ENCODE measurements around the gene VIPR2. TPM values are rescaled to one million over a fixed set of nuclear protein-coding genes. Genes with fewer than 3 reads are reported as not detected.
"Not testable (repeated sequence)": the region's sequence is repeated elsewhere in the genome, so short reads cannot be mapped to it uniquely, and the experiment has no call there.

The VIPR2 gene
- total RNA-seq, 1 donor from 2014 or later, result 0.04 TPM

GRCh38 chr7:159088016-159088865 is 56.4 kb downstream of the VIPR2 start:
- ATAC-seq, result peak; percentile 37

GRCh38 chr7:159086301-159086925 is 58.3 kb downstream of the VIPR2 start:
- ATAC-seq, result no peak

GRCh38 chr7:159084069-159084801 is 60.4 kb downstream of the VIPR2 start:
- no peak for ATAC-seq

- no peak for ATAC-seq
These were observed 61.0 kb downstream of the VIPR2 start for GRCh38 chr7:159083698-159084068.

- ATAC-seq, result no peak
These were observed 61.5 kb downstream of the VIPR2 start for GRCh38 chr7:159083001-159083697.

- ATAC-seq, result not testable (repeated sequence)
These were observed 62.6 kb downstream of the VIPR2 start for GRCh38 chr7:159082075-159082474.

- ATAC-seq, result no peak
These were observed 65.8 kb downstream of the VIPR2 start for GRCh38 chr7:159078911-159079270.

- ATAC-seq, result peak; percentile 59
These were observed 66.3 kb downstream of the VIPR2 start for GRCh38 chr7:159078193-159078910.

GRCh38 chr7:159076333-159076732 is 68.3 kb downstream of the VIPR2 start:
- ATAC-seq, result no peak

GRCh38 chr7:159075563-159076238 is 69.0 kb downstream of the VIPR2 start:
- ATAC-seq, result no peak

GRCh38 chr7:159071260-159071659 is 73.4 kb downstream of the VIPR2 start:
- no peak for ATAC-seq

GRCh38 chr7:159070431-159071148 is 74.1 kb downstream of the VIPR2 start:
- no peak for ATAC-seq

GRCh38 chr7:159068893-159069448 is 75.7 kb downstream of the VIPR2 start:
- no peak for ATAC-seq

GRCh38 chr7:159068488-159068811 is 76.2 kb downstream of the VIPR2 start:
- no peak for ATAC-seq

GRCh38 chr7:159067576-159068487 is 76.8 kb downstream of the VIPR2 start:
- ATAC-seq, result no peak

- ATAC-seq, result no peak
These were observed 77.7 kb downstream of the VIPR2 start for GRCh38 chr7:159066816-159067575.

- no peak for ATAC-seq
These were observed 78.7 kb downstream of the VIPR2 start for GRCh38 chr7:159065852-159066480.

GRCh38 chr7:159064816-159065510 is 79.7 kb downstream of the VIPR2 start:
- no peak for ATAC-seq

All from esophagus mucosa (tissue), 1 donor.